Activated CD8-positive, alpha-beta T cell treated with anti-CD3 and anti-CD28 coated beads, Interleukin-2, amount 10 ng/mL, durations not matched to agents 7 days and 5 days (primary cell): ENCODE data around the gene GOLGA6A. TPM values are rescaled to one million over a fixed set of nuclear protein-coding genes. Genes with fewer than 3 reads are reported as not detected.
A peak's percentile ranks its signal among the peaks of the same experiment; 100 is the strongest.

ENCODE experiments used
- ATAC-seq: fragments of 150-1000 bp; cut with Tn5 transposase; one replicate; pipeline ENCODE4 v1.10.0; 2021; ENCODE audit warnings: moderate library complexity
- CTCF ChIA-PET: fragments of 350-600 bp; sonication (Branson Sonifier 250); formaldehyde crosslinking; loops from one replicate; lab custom pipeline; 2021; ENCODE audit warnings: antibody characterized with exemption; lab: Charles Lee
- POLR2A ChIA-PET: fragments of 350-600 bp; sonication (Branson Sonifier 250); formaldehyde crosslinking; loops from one replicate; lab custom pipeline; 2021; ENCODE audit warnings: antibody characterized with exemption; lab: Charles Lee
- DNase-seq: peaks from one replicate; pipeline ENCODE4 v3.0.0-alpha.2; 2020
- H3K27ac Mint-ChIP-seq: one replicate; pipeline ENCODE4 v1.8.0; 2021; ENCODE audit warnings: mild to moderate bottlenecking, mixed read lengths
- H3K27me3 Mint-ChIP-seq: one replicate; pipeline ENCODE4 v1.8.0; 2021; ENCODE audit warnings: low read depth, mixed read lengths
- H3K36me3 Mint-ChIP-seq: one replicate; pipeline ENCODE4 v1.8.0; 2021; ENCODE audit warnings: low read depth, mixed read lengths
- H3K4me1 Mint-ChIP-seq: one replicate; pipeline ENCODE4 v1.8.0; 2021; ENCODE audit warnings: low read depth, mixed read lengths
- H3K4me3 Mint-ChIP-seq: one replicate; pipeline ENCODE4 v1.8.0; 2021; ENCODE audit warnings: mild to moderate bottlenecking, mixed read lengths
- H3K9me3 Mint-ChIP-seq: one replicate; pipeline ENCODE4 v1.8.0; 2022; ENCODE audit warnings: mixed read lengths; ENCODE audit not compliant: insufficient read depth
- total RNA-seq, 2 experiments: library from RNA; stranded (reverse); gene quantifications; one replicate each; pipeline ENCODE4 v1.2.3, GENCODE V29; 2021

The GOLGA6A gene
- total RNA-seq, 2 experiments from 2014 or later, result not detected

DNA sequence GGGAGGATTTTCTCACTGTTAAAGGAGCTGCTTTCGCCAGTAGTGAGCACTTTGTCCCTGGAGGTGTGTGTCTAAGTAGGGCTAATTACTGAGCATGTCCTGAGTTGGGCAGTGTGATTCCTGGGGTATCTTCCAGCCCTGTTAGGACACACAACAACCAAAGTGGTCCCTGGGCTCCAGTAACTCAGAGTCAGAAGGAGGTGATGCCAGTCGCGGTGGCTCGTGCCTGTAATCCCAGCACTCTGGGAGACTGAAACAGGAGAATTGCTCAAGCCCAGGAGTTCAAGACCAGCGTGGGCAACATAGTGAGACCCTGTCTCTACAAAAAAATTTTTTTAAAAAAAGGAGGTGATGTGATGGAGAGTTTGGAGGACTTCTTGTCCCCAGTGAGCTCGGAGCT is 50.3 kb downstream of the GOLGA6A start:
- Mint-ChIP-seq H3K4me1 (peaks cover 4% of the 10 kb centered on the region), H3K27ac (no peak overlapping the region), H3K4me3 (no peak overlapping the region), H3K9me3 (no peaks in the 10 kb centered on the region), H3K36me3 (peaks cover 62% of the 10 kb centered on the region), H3K27me3 (no peaks in the 10 kb centered on the region)
- no peak for DNase-seq
- ATAC-seq, result no peak
- CTCF ChIA-PET, result interaction anchor here (1.4 kb wide), 1 partner anchor 59 kb away, joined by 4 read pairs; no protein-coding TSS in a partner anchor
- POLR2A ChIA-PET, result interaction anchor here (1.3 kb wide), 1 partner anchor 15 kb away, joined by 3 read pairs; no protein-coding TSS in a partner anchor

DNA sequence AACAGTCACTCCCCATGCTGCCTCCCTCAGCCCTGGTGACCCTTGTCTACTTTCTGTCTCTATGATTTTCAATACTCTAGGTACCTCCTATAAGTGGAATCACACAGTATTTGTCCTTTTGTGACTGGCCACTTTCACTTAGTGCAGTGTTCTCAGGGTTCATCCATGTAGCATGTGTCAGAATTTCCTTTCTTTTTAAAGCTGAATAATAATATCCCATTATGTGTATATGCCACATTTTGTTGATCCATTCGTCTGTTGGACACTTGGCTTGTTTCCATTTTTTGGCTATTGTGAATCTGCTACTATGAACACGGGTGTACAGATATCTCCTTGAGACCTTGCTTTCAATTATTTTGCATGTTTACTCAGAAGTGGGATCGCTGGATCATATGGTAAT is 53.7 kb downstream of the GOLGA6A start:
- Mint-ChIP-seq H3K9me3 (no peaks in the 10 kb centered on the region), H3K27ac (no peak overlapping the region), H3K27me3 (no peaks in the 10 kb centered on the region), H3K36me3 (peaks cover 50% of the 10 kb centered on the region), H3K4me1 (peaks cover 4% of the 10 kb centered on the region), H3K4me3 (no peak overlapping the region)
- ChIA-PET POLR2A (no interaction called here), CTCF (interaction anchor here (0.7 to 2.1 kb wide), 5 partner anchors 19 to 56 kb away, joined by 3 to 8 read pairs (median 3); no protein-coding TSS in a partner anchor)
- DNase-seq (no peak), ATAC-seq (no peak)

DNA sequence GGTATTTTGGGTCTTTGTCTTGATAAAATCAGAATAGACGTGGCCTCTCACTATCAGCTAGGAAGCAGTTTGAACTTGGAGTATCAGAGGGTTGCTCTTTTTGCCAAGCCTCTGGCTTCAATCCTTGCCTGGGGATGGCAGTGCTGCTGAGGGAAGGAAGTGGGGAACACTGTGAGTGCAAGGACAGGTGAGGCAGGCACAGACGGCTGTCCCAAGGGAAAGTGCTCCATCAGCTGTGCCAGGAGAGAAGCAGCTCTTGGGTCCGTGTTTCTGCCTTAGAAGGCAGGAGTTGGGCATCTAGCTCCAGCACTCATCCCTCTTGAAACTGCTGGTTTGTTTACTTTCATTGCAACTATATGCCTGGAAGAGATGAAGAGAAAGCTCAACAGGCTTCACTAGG is 54.7 kb downstream of the GOLGA6A start:
- H3K4me1 Mint-ChIP-seq, result peaks cover under 1% of the 10 kb centered on the region
- CTCF ChIA-PET, result interaction anchor here (0.7 to 2.1 kb wide), 6 partner anchors 9 to 1925 kb away, joined by 3 to 8 read pairs (median 3); no protein-coding TSS in a partner anchor
- H3K27ac Mint-ChIP-seq, result no peak overlapping the region

DNA sequence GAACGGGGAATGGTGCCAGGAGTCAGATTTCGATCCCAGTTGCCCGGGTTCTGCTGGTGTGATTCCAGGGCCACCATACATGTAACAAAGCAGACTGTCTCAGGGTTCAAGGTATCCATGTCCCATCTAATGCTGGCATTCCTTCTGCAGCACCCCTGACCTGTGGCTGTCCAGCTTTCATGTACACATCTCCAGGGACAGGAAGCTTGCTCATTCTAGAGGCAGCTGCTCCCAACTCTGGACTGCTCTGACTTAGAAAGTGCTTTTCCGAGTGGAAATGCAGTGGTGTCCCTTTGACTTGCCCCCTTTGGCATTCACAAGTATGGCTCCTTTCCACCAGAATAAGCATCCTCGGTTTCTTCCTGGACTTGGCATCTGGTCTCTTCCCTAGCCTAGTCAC is 56.9 kb downstream of the GOLGA6A start:
- Mint-ChIP-seq H3K27ac (peak overlapping the region; percentile 12), H3K9me3 (no peaks in the 10 kb centered on the region), H3K27me3 (no peaks in the 10 kb centered on the region), H3K4me1 (no peaks in the 10 kb centered on the region), H3K4me3 (no peak overlapping the region), H3K36me3 (peaks cover 51% of the 10 kb centered on the region)
- DNase-seq (no peak), ATAC-seq (no peak)
- ChIA-PET POLR2A (no interaction called here), CTCF (interaction anchor here (1.1 to 2.2 kb wide), 2 partner anchors 18 to 52 kb away, joined by 3 to 5 read pairs; no protein-coding TSS in a partner anchor)

More for the DNA sequence above, 54.7 kb downstream of the GOLGA6A start:
- no peak overlapping the region for H3K4me3 Mint-ChIP-seq
- DNase-seq (no peak), ATAC-seq (no peak)
- H3K36me3 Mint-ChIP-seq, result peaks cover 53% of the 10 kb centered on the region
- no peaks in the 10 kb centered on the region for H3K27me3 Mint-ChIP-seq
- no peaks in the 10 kb centered on the region for H3K9me3 Mint-ChIP-seq
- POLR2A ChIA-PET, result interaction anchor here (1.0 to 2.0 kb wide), 2 partner anchors 9 to 33 kb away, joined by 3 to 6 read pairs; partner anchors contain the start of gene PML

DNA sequence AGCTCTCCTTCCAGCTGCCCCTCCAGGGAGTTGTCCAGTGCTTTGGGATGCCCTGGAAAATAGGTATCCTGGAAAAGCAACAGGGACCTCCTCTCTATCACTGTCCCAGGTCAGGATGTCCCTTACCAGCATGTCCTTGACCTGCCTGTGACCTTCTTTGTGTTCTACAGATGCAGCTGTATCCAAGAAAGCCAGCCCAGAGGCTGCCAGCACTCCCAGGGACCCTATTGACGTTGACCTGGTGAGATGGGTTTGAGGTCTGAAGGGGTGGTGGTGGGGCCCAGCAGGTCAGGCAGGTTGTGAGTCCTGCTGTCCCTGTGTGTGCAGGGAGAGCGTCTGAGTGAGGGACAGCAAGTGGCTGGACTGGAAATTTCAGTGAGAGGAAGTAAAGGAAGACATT is 57.7 kb downstream of the GOLGA6A start:
- ATAC-seq (no peak), DNase-seq (no peak)
- POLR2A ChIA-PET, result no interaction called here
- H3K9me3 Mint-ChIP-seq, result no peaks in the 10 kb centered on the region
- H3K4me3 Mint-ChIP-seq, result no peak overlapping the region
- no peaks in the 10 kb centered on the region for H3K27me3 Mint-ChIP-seq
- no peaks in the 10 kb centered on the region for H3K4me1 Mint-ChIP-seq
- no peak overlapping the region for H3K27ac Mint-ChIP-seq
- peaks cover 52% of the 10 kb centered on the region for H3K36me3 Mint-ChIP-seq
- CTCF ChIA-PET, result interaction anchor here (0.8 to 2.2 kb wide), 2 partner anchors 17 to 52 kb away, joined by 4 to 5 read pairs; no protein-coding TSS in a partner anchor

DNA sequence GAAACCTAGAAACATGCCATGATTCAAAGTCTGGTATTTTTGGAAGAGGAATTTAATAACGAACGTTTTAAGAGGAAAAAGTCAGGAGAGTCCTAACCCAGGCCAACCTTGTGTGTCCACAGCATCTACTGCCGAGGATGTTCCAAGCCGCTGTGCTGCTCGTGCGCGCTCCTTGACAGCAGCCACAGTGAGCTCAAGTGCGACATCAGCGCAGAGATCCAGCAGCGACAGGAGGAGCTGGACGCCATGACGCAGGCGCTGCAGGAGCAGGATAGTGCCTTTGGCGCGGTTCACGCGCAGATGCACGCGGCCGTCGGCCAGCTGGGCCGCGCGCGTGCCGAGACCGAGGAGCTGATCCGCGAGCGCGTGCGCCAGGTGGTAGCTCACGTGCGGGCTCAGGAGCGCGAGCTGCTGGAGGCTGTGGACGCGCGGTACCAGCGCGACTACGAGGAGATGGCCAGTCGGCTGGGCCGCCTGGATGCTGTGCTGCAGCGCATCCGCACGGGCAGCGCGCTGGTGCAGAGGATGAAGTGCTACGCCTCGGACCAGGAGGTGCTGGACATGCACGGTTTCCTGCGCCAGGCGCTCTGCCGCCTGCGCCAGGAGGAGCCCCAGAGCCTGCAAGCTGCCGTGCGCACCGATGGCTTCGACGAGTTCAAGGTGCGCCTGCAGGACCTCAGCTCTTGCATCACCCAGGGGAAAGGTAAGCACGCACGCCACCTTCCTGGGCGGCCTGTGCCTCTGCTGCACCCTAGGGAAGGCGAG is 59.5 kb downstream of the GOLGA6A start:
- ATAC-seq (no peak), DNase-seq (no peak)
- ChIA-PET CTCF (interaction anchor here (1.0 kb wide), 1 partner anchor 26 kb away, joined by 3 read pairs; no protein-coding TSS in a partner anchor), POLR2A (no interaction called here)
- Mint-ChIP-seq H3K4me1 (no peaks in the 10 kb centered on the region), H3K4me3 (no peak overlapping the region), H3K27me3 (no peaks in the 10 kb centered on the region), H3K27ac (no peak overlapping the region), H3K9me3 (no peaks in the 10 kb centered on the region), H3K36me3 (peaks cover 46% of the 10 kb centered on the region)

Other genes with a start within 250 kb of the GOLGA6A start
- not detected for gene TBC1D21, start 209.0 kb downstream of the GOLGA6A start, total RNA-seq
- 1 to 10 TPM; 5.9 to 8.4 TPM for gene LOXL1, start 156.1 kb downstream of the GOLGA6A start, total RNA-seq
- gene STOML1, start 90.3 kb downstream of the GOLGA6A start, total RNA-seq, result 10 to 100 TPM; 10.8 to 10.9 TPM
- gene PML, start 87.8 kb downstream of the GOLGA6A start, total RNA-seq, result 100 to 1,000 TPM; 108 to 115 TPM
- gene ISLR2, start 48.0 kb upstream of the GOLGA6A start, total RNA-seq, result not detected
- gene ISLR, start 91.2 kb upstream of the GOLGA6A start, total RNA-seq, result not detected
- gene STRA6, start 120.2 kb upstream of the GOLGA6A start, total RNA-seq, result not detected
- gene CCDC33, start 153.8 kb upstream of the GOLGA6A start, total RNA-seq, result not detected